GM10266 (cell line): ENCODE measurements around the gene PRKD1.

ENCODE experiments used
- DNase-seq: peaks from one replicate; pipeline ENCODE4 v3.0.0; 2012; ENCODE audit errors: extremely low spot score
- TF ChIP-seq, protein P1 (sequence below): IDR thresholded peaks from 2 replicates; pipeline ENCODE4 v1.5.1; 2012; ENCODE audit warnings: mild to moderate bottlenecking, low read depth; ENCODE audit not compliant: control insufficient read depth, insufficient read depth; ENCODE audit errors: missing control alignments

PRKD1 gene

DNA sequence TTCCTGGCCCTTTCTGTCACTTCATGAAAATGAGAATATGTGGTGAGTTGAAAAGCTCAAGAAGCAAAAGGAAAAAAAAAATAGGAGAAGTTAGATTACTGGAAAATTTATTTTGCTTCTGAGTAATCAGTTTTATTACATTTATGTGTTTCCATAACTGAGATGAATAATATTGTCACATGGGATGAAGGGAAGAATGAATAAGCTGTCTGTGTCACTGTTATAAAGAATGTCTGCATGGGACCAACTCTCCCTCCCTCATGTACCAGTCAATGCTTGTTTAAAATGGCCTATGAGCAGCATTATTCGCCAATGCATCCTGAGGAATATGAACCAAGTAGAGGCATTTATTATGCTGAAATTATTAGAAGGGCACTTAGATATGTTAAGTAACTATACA, 246.3 kb downstream of the PRKD1 start:
- DNase-seq: no peak
- TF ChIP-seq, protein P1, sequence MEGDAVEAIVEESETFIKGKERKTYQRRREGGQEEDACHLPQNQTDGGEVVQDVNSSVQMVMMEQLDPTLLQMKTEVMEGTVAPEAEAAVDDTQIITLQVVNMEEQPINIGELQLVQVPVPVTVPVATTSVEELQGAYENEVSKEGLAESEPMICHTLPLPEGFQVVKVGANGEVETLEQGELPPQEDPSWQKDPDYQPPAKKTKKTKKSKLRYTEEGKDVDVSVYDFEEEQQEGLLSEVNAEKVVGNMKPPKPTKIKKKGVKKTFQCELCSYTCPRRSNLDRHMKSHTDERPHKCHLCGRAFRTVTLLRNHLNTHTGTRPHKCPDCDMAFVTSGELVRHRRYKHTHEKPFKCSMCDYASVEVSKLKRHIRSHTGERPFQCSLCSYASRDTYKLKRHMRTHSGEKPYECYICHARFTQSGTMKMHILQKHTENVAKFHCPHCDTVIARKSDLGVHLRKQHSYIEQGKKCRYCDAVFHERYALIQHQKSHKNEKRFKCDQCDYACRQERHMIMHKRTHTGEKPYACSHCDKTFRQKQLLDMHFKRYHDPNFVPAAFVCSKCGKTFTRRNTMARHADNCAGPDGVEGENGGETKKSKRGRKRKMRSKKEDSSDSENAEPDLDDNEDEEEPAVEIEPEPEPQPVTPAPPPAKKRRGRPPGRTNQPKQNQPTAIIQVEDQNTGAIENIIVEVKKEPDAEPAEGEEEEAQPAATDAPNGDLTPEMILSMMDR: no peak

DNA sequence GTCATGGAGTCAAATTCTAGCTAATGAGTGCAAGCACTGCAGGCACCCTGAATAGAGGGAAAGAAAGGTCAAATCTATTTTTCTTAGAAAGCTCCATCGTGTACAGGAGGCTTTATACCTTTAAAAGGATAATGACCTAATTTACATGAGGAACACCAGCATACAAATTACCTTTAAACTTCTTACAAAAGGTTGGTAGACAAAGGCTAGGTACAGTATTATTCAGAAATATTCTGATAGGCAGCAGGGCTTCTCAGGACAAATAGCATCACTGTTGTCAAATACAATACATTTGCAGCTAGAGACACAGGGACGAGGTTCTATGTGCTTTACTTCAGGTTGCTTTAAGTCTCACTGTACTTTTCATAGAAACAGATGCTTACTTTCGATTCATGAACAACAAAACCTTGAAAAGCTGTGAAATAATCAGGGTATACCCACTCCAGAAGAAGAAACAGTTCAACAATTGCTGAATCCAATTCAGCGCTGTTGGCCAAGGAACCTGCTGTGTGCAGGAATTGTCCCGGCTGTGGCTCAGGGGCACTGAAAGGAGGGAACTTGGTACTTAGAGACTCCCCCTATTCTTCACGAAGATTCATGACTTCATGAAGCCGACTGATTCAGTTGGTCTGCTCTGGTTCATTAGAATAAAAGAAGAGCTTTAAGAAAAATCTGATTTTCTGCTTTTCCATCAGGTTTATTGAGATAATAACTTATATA, 252.9 kb downstream of the PRKD1 start:
- no peak for DNase-seq
- TF ChIP-seq, protein P1: no peak

DNA sequence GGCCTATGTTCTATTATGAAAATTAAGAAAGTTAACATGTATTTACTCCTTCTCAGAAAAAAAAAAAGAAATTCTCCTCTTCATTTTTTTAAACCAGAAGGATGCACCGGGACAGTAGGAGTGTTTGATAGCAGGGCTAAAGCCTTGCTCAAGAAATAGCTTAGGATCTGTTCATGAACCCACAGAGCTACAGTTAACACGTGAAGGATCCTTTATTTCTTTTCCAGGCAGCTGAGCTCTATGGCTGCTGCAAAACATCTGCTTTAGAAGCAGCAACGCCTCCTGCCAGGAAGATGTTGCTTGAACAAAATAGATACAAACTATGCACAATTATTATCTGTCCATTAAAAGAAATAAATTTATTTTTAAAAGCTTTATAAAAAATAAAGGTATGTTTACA, 254.8 kb downstream of the PRKD1 start:
- TF ChIP-seq, protein P1: no peak
- no peak for DNase-seq

DNA sequence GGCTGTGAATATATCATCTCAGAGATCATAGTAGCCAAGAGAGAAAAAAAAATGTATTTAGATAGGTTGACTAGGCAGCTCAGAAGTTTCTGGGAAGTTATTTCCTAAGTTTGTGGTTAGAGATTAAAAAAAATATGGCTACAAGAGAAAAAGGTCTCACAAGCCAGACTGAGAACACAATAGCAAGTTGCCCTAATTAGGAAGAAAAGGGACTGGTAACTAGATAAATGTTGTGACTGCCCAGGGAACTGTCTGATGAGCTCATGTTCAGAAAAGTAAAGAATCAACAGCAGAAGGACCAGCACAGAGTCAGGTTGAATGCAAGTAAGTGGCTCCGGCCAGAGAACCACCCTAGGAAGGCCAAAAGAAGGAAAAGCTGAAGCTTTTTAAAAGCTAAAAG, 256.6 kb downstream of the PRKD1 start:
- no peak for DNase-seq
- TF ChIP-seq, protein P1: no peak

DNA sequence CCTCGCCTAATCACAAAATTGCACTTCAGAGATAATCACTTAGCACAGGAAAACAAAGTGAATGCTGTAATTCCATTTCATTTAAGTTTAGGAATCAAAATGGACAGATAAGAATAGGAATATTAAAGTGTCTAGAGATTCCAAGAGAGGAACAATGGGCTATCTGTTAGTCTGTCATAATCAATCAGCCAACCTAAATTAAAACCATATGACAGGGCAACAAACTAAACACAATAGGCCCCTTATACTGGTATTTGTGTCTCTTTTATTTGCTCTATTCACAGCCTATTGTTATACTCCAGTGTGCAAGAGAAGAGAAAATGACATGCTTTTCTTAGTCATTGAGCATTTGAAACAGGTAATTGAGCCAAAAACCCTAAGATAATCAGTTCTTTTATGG, 259.4 kb downstream of the PRKD1 start:
- TF ChIP-seq, protein P1: no peak
- no peak for DNase-seq

DNA sequence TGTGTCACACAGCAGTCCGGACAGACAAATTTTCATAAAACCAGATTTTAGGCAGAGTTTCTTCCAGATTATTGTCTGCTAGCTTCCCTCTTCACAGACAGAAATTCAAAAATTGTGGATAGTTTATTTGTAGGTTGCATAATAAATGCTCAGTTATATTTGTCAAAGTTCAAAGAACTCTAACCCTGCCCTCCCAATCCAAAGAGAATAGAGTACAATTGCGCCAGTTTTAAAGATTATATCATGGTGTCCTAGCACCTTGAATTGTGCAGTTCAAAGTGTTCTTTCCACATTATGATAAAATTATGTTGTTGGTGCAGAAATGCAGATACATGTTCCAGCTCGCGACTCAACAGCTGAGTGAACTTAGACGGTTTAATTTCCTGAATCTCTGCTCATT, 263.1 kb downstream of the PRKD1 start:
- TF ChIP-seq, protein P1: no peak
- DNase-seq: no peak

DNA sequence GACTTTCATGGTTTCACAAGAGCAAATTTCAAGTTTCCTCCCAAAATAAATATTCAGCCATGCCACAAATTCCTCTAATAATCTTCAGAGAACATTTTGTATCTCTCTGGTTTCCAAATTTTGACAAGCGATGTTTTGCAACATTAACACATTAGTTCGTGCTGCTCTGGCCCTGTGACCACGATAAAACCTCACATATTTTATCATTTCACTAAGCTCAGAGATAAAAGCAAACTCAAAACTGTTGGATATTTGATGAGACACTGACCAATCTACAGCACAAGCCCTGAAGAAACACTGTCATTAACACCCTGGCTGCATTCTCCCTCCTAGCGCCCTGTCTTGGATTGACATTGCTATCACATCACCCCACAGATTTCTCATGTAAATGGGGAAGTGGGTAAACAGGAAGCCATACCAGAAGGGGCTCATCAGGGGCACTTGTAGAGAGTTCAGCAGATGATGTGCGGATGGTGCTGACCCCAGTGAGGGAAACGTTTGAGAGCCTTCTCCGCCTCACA, 264.3 kb downstream of the PRKD1 start:
- TF ChIP-seq, protein P1: no peak
- DNase-seq: no peak
